ENCODE measurements around the gene BMAL1. TPM values are rescaled to one million over a fixed set of nuclear protein-coding genes. Genes with fewer than 3 reads are reported as not detected.
"Not testable (repeated sequence)": the region's sequence is repeated elsewhere in the genome, so short reads cannot be mapped to it uniquely, and the experiment has no call there.

The BMAL1 gene
- total and polyA plus RNA-seq, 8 donors, result 7.1 to 132 (median 16.4) TPM

GRCh38 chr11:13429836-13430235 lies 152.2 kb downstream of the BMAL1 start:
- H3K36me3 ChIP-seq, result no peaks in the 10 kb centered on the region
- no peak for DNase-seq
- H3K27ac ChIP-seq, result no peak overlapping the region
- no peak overlapping the region for H3K4me3 ChIP-seq
- TF ChIP-seq EP300 (IDR thresholded peaks at IDR 0.05) (no peak), POLR2AphosphoS5 (IDR thresholded peaks at IDR 0.05) (no peak), POLR2A (IDR thresholded peaks at IDR 0.05) (no peak)
- TF ChIP-seq, protein P1, sequence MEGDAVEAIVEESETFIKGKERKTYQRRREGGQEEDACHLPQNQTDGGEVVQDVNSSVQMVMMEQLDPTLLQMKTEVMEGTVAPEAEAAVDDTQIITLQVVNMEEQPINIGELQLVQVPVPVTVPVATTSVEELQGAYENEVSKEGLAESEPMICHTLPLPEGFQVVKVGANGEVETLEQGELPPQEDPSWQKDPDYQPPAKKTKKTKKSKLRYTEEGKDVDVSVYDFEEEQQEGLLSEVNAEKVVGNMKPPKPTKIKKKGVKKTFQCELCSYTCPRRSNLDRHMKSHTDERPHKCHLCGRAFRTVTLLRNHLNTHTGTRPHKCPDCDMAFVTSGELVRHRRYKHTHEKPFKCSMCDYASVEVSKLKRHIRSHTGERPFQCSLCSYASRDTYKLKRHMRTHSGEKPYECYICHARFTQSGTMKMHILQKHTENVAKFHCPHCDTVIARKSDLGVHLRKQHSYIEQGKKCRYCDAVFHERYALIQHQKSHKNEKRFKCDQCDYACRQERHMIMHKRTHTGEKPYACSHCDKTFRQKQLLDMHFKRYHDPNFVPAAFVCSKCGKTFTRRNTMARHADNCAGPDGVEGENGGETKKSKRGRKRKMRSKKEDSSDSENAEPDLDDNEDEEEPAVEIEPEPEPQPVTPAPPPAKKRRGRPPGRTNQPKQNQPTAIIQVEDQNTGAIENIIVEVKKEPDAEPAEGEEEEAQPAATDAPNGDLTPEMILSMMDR (IDR thresholded peaks at IDR 0.05), result no peak
- no peaks in the 10 kb centered on the region for H3K27me3 ChIP-seq
- intact Hi-C loops (cut with DNase I; ENCODE audit: low total_unique reads), result no loop called here
- peaks cover 0 to 12% (median 8%) of the 10 kb centered on the region in 4 donors for H3K9me3 ChIP-seq
- H3K4me1 ChIP-seq, result peaks cover 0 to 5% (median 3%) of the 10 kb centered on the region in 4 donors
- WGBS, 5 donors, result 93 to 94% (median 94%) methylated on average over 3 of the region's 3 CpGs

GRCh38 chr11:13433437-13433836 lies 155.8 kb downstream of the BMAL1 start:
- intact Hi-C loops (cut with DNase I; ENCODE audit: low total_unique reads), result no loop called here
- peaks cover 0 to 2% (median under 1%) of the 10 kb centered on the region in 4 donors for H3K9me3 ChIP-seq
- no peak overlapping the region for H3K27ac ChIP-seq
- H3K36me3 ChIP-seq, result no peaks in the 10 kb centered on the region
- no peak overlapping the region for H3K4me3 ChIP-seq
- WGBS, 5 donors, result 95 to 99% (median 97%) methylated on average over 2 of the region's 2 CpGs
- DNase-seq, result no peak
- no peaks in the 10 kb centered on the region for H3K27me3 ChIP-seq
- peaks cover 0 to 3% (median 0%) of the 10 kb centered on the region in 4 donors for H3K4me1 ChIP-seq
- TF ChIP-seq, protein P1 (IDR thresholded peaks at IDR 0.05), result no peak
- TF ChIP-seq POLR2A (IDR thresholded peaks at IDR 0.05), result no peak
- TF ChIP-seq EP300 (IDR thresholded peaks at IDR 0.05), result no peak
- no peak for TF ChIP-seq POLR2AphosphoS5 (IDR thresholded peaks at IDR 0.05)

- TF ChIP-seq POLR2AphosphoS5 (IDR thresholded peaks at IDR 0.05) (no peak), EP300 (IDR thresholded peaks at IDR 0.05) (no peak), POLR2A (IDR thresholded peaks at IDR 0.05) (no peak)
- TF ChIP-seq, protein P1 (IDR thresholded peaks at IDR 0.05), result no peak
- no peaks in the 10 kb centered on the region for H3K36me3 ChIP-seq
- H3K4me3 ChIP-seq, result no peak overlapping the region
- no peaks in the 10 kb centered on the region for H3K9me3 ChIP-seq
- no peaks in the 10 kb centered on the region for H3K27me3 ChIP-seq
- no peak overlapping the region for H3K27ac ChIP-seq
- H3K4me1 ChIP-seq, result peaks cover 0 to 3% (median 0%) of the 10 kb centered on the region in 4 donors
- no peak for DNase-seq
- intact Hi-C loops (cut with DNase I; ENCODE audit: low total_unique reads), result no loop called here
- 90 to 96% (median 93%) methylated on average over 6 of the region's 6 CpGs for WGBS, 5 donors
These were observed 156.9 kb downstream of the BMAL1 start for GRCh38 chr11:13434247-13435205.

- DNase-seq; H3K9me3 ChIP-seq; H3K27me3 ChIP-seq; intact Hi-C loops (cut with DNase I; ENCODE audit: low total_unique reads); H3K36me3 ChIP-seq; H3K4me3 ChIP-seq; H3K27ac ChIP-seq: not testable (repeated sequence)
- 88 to 98% (median 97%) methylated on average over 7 of the region's 7 CpGs for WGBS, 5 donors
- H3K4me1 ChIP-seq, result peaks cover 0 to 15% (median 8%) of the 10 kb centered on the region in 4 donors
These were observed 159.2 kb downstream of the BMAL1 start for GRCh38 chr11:13436836-13437235.

Other genes with a start within 250 kb of the BMAL1 start
- gene BTBD10, start 185.4 kb downstream of the BMAL1 start, total RNA-seq, result 100 to 1,000 TPM in 1 of 5 donors, 10 to 100 TPM in 3, 1 to 10 TPM in 1; 2.0 to 111 (median 50.0) TPM
- 10 to 100 TPM; 11.6 to 22.6 (median 15.4) TPM for gene BTBD10, start 185.4 kb downstream of the BMAL1 start, polyA plus RNA-seq
- gene PTH, start 218.2 kb downstream of the BMAL1 start, total RNA-seq, result 1 to 10 TPM in 1 of 5 donors, not detected in 4; 2.8 TPM
- gene PTH, start 218.2 kb downstream of the BMAL1 start, polyA plus RNA-seq, result under 1 TPM in 1 of 3 donors, not detected in 2; 0.40 TPM

All from stomach (tissue), 9 donors.